Loucy (cell line): ENCODE results near the gene NAV2.

Experiments
- H2AFZ ChIP-seq: fragments of 200-600 bp; sonication (generic); 2 replicates; pipeline ENCODE4 v1.6.0; 2016; ENCODE audit warnings: antibody characterized with exemption, mild to moderate bottlenecking, low read length, moderate library complexity
- H3F3A ChIP-seq: fragments of 200-600 bp; 2 replicates; pipeline ENCODE4 v1.6.0; 2016; ENCODE audit warnings: antibody characterized with exemption, low read depth, mild to moderate bottlenecking
- H3K27me3 ChIP-seq: fragments of 200-600 bp; sonication (generic); 2 replicates; pipeline ENCODE4 v1.6.1; 2014; ENCODE audit warnings: low read length, mild to moderate bottlenecking; ENCODE audit not compliant: insufficient read depth, poor library complexity, severe bottlenecking
- H3K36me3 ChIP-seq: fragments of 200-600 bp; sonication (generic); 2 replicates; pipeline ENCODE4 v1.6.1; 2016; ENCODE audit warnings: low read length; ENCODE audit not compliant: insufficient read depth
- H3K4me1 ChIP-seq: fragments of 200-600 bp; sonication (generic); 2 replicates; pipeline ENCODE4 v1.5.1; 2014; ENCODE audit warnings: low read length, mild to moderate bottlenecking; ENCODE audit not compliant: insufficient read depth, poor library complexity, severe bottlenecking
- H3K4me2 ChIP-seq: fragments of 200-600 bp; sonication (generic); 2 replicates; pipeline ENCODE4 v1.6.0; 2014; ENCODE audit warnings: antibody characterized with exemption, low read length, low read depth, mild to moderate bottlenecking; ENCODE audit not compliant: poor library complexity, severe bottlenecking
- H3K4me3 ChIP-seq: fragments of 200-600 bp; sonication (generic); 2 replicates; pipeline ENCODE4 v1.5.1; 2014; ENCODE audit warnings: low read length, mild to moderate bottlenecking, mixed read lengths; ENCODE audit not compliant: poor library complexity, severe bottlenecking
- H3K79me2 ChIP-seq: fragments of 200-600 bp; sonication (generic); 2 replicates; pipeline ENCODE4 v1.6.1; 2014; ENCODE audit warnings: low read length; ENCODE audit not compliant: insufficient read depth
- H3K9ac ChIP-seq: fragments of 200-600 bp; sonication (generic); 2 replicates; pipeline ENCODE4 v1.6.0; 2014; ENCODE audit warnings: mild to moderate bottlenecking, low read depth, low read length, moderate library complexity; ENCODE audit not compliant: poor library complexity, severe bottlenecking
- H3K9me2 ChIP-seq: fragments of 200-600 bp; sonication (generic); replicated peaks from 2 replicates; pipeline ENCODE4 v1.6.1; 2016; ENCODE audit warnings: low read depth, low read length, mixed read lengths
- H3K9me3 ChIP-seq: fragments of 200-600 bp; sonication (generic); 2 replicates; pipeline ENCODE4 v1.6.1; 2014; ENCODE audit warnings: mild to moderate bottlenecking, antibody characterized with exemption, low read length, low read depth; ENCODE audit not compliant: insufficient read depth
- H4K20me1 ChIP-seq: fragments of 200-600 bp; sonication (generic); 2 replicates; pipeline ENCODE4 v1.6.0; 2014; ENCODE audit warnings: antibody characterized with exemption, low read length, mild to moderate bottlenecking; ENCODE audit not compliant: insufficient read depth, poor library complexity, severe bottlenecking
- EZH2phosphoT487 ChIP-seq: fragments of 200-600 bp; IDR thresholded peaks from 2 replicates; pipeline ENCODE4 v1.6.1; 2018; ENCODE audit warnings: antibody characterized with exemption, mild to moderate bottlenecking, moderate library complexity, borderline replicate concordance
- TF ChIP-seq, protein P1 (sequence below): fragments of 200-600 bp; sonication (generic); conservative IDR thresholded peaks from 2 replicates; pipeline ENCODE4 v1.5.1; 2014; ENCODE audit warnings: mild to moderate bottlenecking, antibody characterized with exemption, low read length

The NAV2 gene

DNA sequence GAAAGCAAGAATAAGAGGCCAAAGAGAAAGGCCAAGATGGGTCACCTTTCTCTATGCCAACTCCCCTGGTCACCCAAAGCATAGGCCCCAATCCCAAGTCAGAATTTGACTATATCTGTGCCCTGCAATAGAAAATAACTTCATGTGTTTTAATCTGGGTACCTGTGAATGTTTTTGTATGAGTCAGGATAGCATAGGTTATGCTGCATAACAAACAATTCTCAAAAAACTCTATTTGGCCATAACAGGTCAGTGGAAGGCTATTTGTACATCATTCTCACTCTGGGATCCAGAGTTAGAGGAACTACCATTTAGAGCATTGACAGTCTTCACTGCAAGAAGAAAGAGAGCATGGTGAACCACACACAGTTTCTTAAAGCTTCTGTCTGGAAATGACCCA lies 280.4 kb downstream of the NAV2 start:
- Histone ChIP-seq H4K20me1 (no peaks in the 10 kb centered on the region), H3K27me3 (no peaks in the 10 kb centered on the region), H3K9me3 (no peaks in the 10 kb centered on the region), H3K36me3 (no peaks in the 10 kb centered on the region), H3K9me2 (no peaks in the 10 kb centered on the region), H3F3A (no peaks in the 10 kb centered on the region), H3K79me2 (no peaks in the 10 kb centered on the region), H3K9ac (no peak overlapping the region), H3K4me1 (no peaks in the 10 kb centered on the region), H2AFZ (no peak overlapping the region), H3K4me3 (no peak overlapping the region), H3K4me2 (no peak overlapping the region)
- TF ChIP-seq EZH2phosphoT487: no peak
- TF ChIP-seq, protein P1, sequence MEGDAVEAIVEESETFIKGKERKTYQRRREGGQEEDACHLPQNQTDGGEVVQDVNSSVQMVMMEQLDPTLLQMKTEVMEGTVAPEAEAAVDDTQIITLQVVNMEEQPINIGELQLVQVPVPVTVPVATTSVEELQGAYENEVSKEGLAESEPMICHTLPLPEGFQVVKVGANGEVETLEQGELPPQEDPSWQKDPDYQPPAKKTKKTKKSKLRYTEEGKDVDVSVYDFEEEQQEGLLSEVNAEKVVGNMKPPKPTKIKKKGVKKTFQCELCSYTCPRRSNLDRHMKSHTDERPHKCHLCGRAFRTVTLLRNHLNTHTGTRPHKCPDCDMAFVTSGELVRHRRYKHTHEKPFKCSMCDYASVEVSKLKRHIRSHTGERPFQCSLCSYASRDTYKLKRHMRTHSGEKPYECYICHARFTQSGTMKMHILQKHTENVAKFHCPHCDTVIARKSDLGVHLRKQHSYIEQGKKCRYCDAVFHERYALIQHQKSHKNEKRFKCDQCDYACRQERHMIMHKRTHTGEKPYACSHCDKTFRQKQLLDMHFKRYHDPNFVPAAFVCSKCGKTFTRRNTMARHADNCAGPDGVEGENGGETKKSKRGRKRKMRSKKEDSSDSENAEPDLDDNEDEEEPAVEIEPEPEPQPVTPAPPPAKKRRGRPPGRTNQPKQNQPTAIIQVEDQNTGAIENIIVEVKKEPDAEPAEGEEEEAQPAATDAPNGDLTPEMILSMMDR: no peak

DNA sequence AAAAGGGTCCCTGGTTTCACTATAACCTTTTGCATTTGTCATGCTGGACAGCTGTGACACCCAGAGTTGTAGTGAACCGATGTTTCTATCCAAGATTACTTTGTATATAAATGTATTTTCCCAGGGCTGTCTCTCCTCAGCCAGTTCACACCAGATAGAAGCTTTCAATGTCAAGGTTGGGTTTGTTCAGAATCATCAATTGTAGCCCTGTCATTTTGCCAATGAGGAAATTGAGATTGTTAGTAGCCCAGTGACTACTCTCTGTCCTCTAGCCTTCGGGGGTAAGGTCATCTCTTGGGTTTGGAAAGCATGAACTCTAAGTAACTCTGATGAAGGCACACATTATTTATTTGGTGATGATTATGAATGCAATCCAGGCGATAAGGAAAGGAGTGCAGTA lies 282.0 kb downstream of the NAV2 start:
- H3K36me3 ChIP-seq: no peaks in the 10 kb centered on the region
- no peak overlapping the region for H3K4me2 ChIP-seq
- H3K4me1 ChIP-seq: no peaks in the 10 kb centered on the region
- H3K79me2 ChIP-seq: no peaks in the 10 kb centered on the region
- no peaks in the 10 kb centered on the region for H3K9me3 ChIP-seq
- no peak overlapping the region for H3K4me3 ChIP-seq
- no peaks in the 10 kb centered on the region for H3K27me3 ChIP-seq
- no peak overlapping the region for H2AFZ ChIP-seq
- TF ChIP-seq, protein P1: no peak
- no peak for TF ChIP-seq EZH2phosphoT487
- no peak overlapping the region for H3K9ac ChIP-seq
- H4K20me1 ChIP-seq: no peaks in the 10 kb centered on the region
- no peaks in the 10 kb centered on the region for H3K9me2 ChIP-seq
- no peaks in the 10 kb centered on the region for H3F3A ChIP-seq

DNA sequence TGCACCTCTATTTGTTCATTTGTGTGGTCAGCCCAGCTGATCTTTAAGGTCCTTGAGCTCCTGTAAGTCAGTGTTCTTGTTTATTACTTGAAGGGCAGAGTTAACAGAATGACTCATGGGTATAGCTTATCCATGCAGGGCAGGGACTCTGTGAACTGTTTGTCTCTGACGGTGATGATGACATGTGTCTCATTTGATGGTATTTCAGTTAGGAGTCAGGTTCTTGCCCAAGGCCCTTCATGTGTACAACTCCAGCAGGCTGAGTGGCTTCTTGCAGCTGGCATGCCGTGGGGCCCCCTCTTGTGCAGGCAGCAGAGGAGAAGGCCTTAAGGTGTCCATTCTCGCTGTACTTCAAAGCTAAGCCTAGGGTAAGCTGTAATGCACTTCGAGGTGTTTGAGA lies 282.5 kb downstream of the NAV2 start:
- Histone ChIP-seq H3K9ac (no peak overlapping the region), H3K9me2 (no peaks in the 10 kb centered on the region), H3K36me3 (no peaks in the 10 kb centered on the region), H3K4me3 (no peak overlapping the region), H2AFZ (no peak overlapping the region), H4K20me1 (no peaks in the 10 kb centered on the region), H3F3A (no peaks in the 10 kb centered on the region), H3K79me2 (no peaks in the 10 kb centered on the region), H3K9me3 (no peaks in the 10 kb centered on the region), H3K4me2 (no peak overlapping the region), H3K4me1 (no peaks in the 10 kb centered on the region), H3K27me3 (no peaks in the 10 kb centered on the region)
- TF ChIP-seq, protein P1: no peak
- TF ChIP-seq EZH2phosphoT487: no peak
